Measurements from ENCODE around the gene SLC4A9. TPM values are rescaled to one million over a fixed set of nuclear protein-coding genes. Genes with fewer than 3 reads are reported as not detected.

SLC4A9 gene
- total RNA-seq, 2 experiments from 2014 or later, result 0.26 TPM; not detected in 1

GRCh38 chr5:140324617-140325241 lies 35.3 kb upstream of the SLC4A9 start:
- ChIA-PET CTCF (interaction anchor here (0.6 to 1.0 kb wide), 2 partner anchors 27 to 80 kb away, joined by 3 to 5 read pairs; no protein-coding TSS in a partner anchor), POLR2A (no interaction called here)
- peaks cover 5% of the 10 kb centered on the region for H3K4me1 Mint-ChIP-seq (ENCODE audit: low read depth)
- H3K27ac Mint-ChIP-seq, result no peak overlapping the region
- no peak overlapping the region for H3K4me3 Mint-ChIP-seq
- H3K9me3 Mint-ChIP-seq, result no peaks in the 10 kb centered on the region
- intact Hi-C loops (cut with micrococcal nuclease), result no loop called here
- no peaks in the 10 kb centered on the region for H3K27me3 Mint-ChIP-seq
- no peak for DNase-seq
- H3K36me3 Mint-ChIP-seq, result no peaks in the 10 kb centered on the region

GRCh38 chr5:140325486-140325885 lies 34.5 kb upstream of the SLC4A9 start:
- Mint-ChIP-seq H3K36me3 (no peaks in the 10 kb centered on the region), H3K27ac (no peak overlapping the region), H3K9me3 (no peaks in the 10 kb centered on the region), H3K4me3 (no peak overlapping the region), H3K27me3 (no peaks in the 10 kb centered on the region), H3K4me1 (ENCODE audit: low read depth) (peaks cover 5% of the 10 kb centered on the region)
- no peak for DNase-seq
- ChIA-PET CTCF (interaction anchor here (0.6 to 1.0 kb wide), 2 partner anchors 26 to 81 kb away, joined by 3 to 5 read pairs; no protein-coding TSS in a partner anchor), POLR2A (no interaction called here)
- intact Hi-C loops (cut with micrococcal nuclease), result no loop called here

GRCh38 chr5:140327589-140327988 lies 32.4 kb upstream of the SLC4A9 start:
- no peak overlapping the region for H3K27ac Mint-ChIP-seq
- ChIA-PET CTCF (interaction anchor here (0.9 to 3.2 kb wide), 5 partner anchors 18 to 88 kb away, joined by 3 to 13 read pairs (median 4); no protein-coding TSS in a partner anchor), POLR2A (no interaction called here)
- H3K9me3 Mint-ChIP-seq, result no peaks in the 10 kb centered on the region
- peaks cover 5% of the 10 kb centered on the region for H3K4me1 Mint-ChIP-seq (ENCODE audit: low read depth)
- H3K4me3 Mint-ChIP-seq, result no peak overlapping the region
- intact Hi-C loops (cut with micrococcal nuclease), result no loop called here
- peaks cover 1% of the 10 kb centered on the region for H3K36me3 Mint-ChIP-seq
- no peak for DNase-seq
- H3K27me3 Mint-ChIP-seq, result no peaks in the 10 kb centered on the region

- CTCF ChIA-PET, result interaction anchor here (0.6 to 3.2 kb wide), 7 partner anchors 17 to 249 kb away, joined by 3 to 13 read pairs (median 4); no protein-coding TSS in a partner anchor
- H3K4me1 Mint-ChIP-seq (ENCODE audit: low read depth), result peaks cover 5% of the 10 kb centered on the region
- no peak overlapping the region for H3K4me3 Mint-ChIP-seq
- H3K36me3 Mint-ChIP-seq, result peaks cover 3% of the 10 kb centered on the region
- POLR2A ChIA-PET, result interaction anchor here (0.7 kb wide), 1 partner anchor 321 kb away, joined by 3 read pairs; no protein-coding TSS in a partner anchor
- H3K27ac Mint-ChIP-seq, result no peak overlapping the region
- no peak for DNase-seq
- no peaks in the 10 kb centered on the region for H3K9me3 Mint-ChIP-seq
- intact Hi-C loops (cut with micrococcal nuclease), result no loop called here
- no peaks in the 10 kb centered on the region for H3K27me3 Mint-ChIP-seq
Measured at GRCh38 chr5:140328036-140328764, 31.8 kb upstream of the SLC4A9 start.

- peaks cover 10% of the 10 kb centered on the region for H3K36me3 Mint-ChIP-seq
- CTCF ChIA-PET, result no interaction called here
Measured at GRCh38 chr5:140329739-140330481, 30.1 kb upstream of the SLC4A9 start.

GRCh38 chr5:140331638-140332037 lies 28.4 kb upstream of the SLC4A9 start:
- H3K27me3 Mint-ChIP-seq, result no peaks in the 10 kb centered on the region
- intact Hi-C loops (cut with micrococcal nuclease), result no loop called here
- peaks cover 21% of the 10 kb centered on the region for H3K36me3 Mint-ChIP-seq
- no peaks in the 10 kb centered on the region for H3K9me3 Mint-ChIP-seq
- no peaks in the 10 kb centered on the region for H3K4me1 Mint-ChIP-seq (ENCODE audit: low read depth)
- no peak for DNase-seq
- ChIA-PET POLR2A (no interaction called here), CTCF (no interaction called here)
- no peak overlapping the region for H3K27ac Mint-ChIP-seq
- no peak overlapping the region for H3K4me3 Mint-ChIP-seq

More at GRCh38 chr5:140329739-140330481, 30.1 kb upstream of the SLC4A9 start:
- POLR2A ChIA-PET, result no interaction called here
- H3K27me3 Mint-ChIP-seq, result no peaks in the 10 kb centered on the region
- no peak overlapping the region for H3K4me3 Mint-ChIP-seq
- peaks cover 1% of the 10 kb centered on the region for H3K4me1 Mint-ChIP-seq (ENCODE audit: low read depth)
- H3K9me3 Mint-ChIP-seq, result no peaks in the 10 kb centered on the region
- no peak for DNase-seq
- H3K27ac Mint-ChIP-seq, result no peak overlapping the region
- intact Hi-C loops (cut with micrococcal nuclease), result no loop called here

GRCh38 chr5:140336388-140336787 lies 23.6 kb upstream of the SLC4A9 start:
- peaks cover 9% of the 10 kb centered on the region for H3K4me1 Mint-ChIP-seq (ENCODE audit: low read depth)
- no peak for DNase-seq
- H3K9me3 Mint-ChIP-seq, result no peaks in the 10 kb centered on the region
- ChIA-PET POLR2A (no interaction called here), CTCF (interaction anchor here (1.4 to 2.6 kb wide), 3 partner anchors 9 to 92 kb away, joined by 5 to 20 read pairs (median 11); partner anchors contain the start of gene HBEGF)
- H3K4me3 Mint-ChIP-seq, result no peak overlapping the region
- H3K27me3 Mint-ChIP-seq, result no peaks in the 10 kb centered on the region
- intact Hi-C loops (cut with micrococcal nuclease), result no loop called here
- peaks cover 28% of the 10 kb centered on the region for H3K36me3 Mint-ChIP-seq
- no peak overlapping the region for H3K27ac Mint-ChIP-seq

GRCh38 chr5:140337880-140338279 lies 22.1 kb upstream of the SLC4A9 start:
- Mint-ChIP-seq H3K36me3 (peaks cover 34% of the 10 kb centered on the region), H3K4me3 (no peak overlapping the region), H3K9me3 (no peaks in the 10 kb centered on the region), H3K4me1 (ENCODE audit: low read depth) (peaks cover 22% of the 10 kb centered on the region), H3K27me3 (no peaks in the 10 kb centered on the region), H3K27ac (no peak overlapping the region)
- ChIA-PET POLR2A (no interaction called here), CTCF (interaction anchor here (1.3 to 2.3 kb wide), 3 partner anchors 8 to 93 kb away, joined by 3 to 7 read pairs (median 5); no protein-coding TSS in a partner anchor)
- DNase-seq, result no peak
- intact Hi-C loops (cut with micrococcal nuclease), result no loop called here

GRCh38 chr5:140338336-140338735 lies 21.7 kb upstream of the SLC4A9 start:
- H3K27ac Mint-ChIP-seq, result no peak overlapping the region
- POLR2A ChIA-PET, result no interaction called here
- no peaks in the 10 kb centered on the region for H3K9me3 Mint-ChIP-seq
- CTCF ChIA-PET, result interaction anchor here (1.3 to 2.3 kb wide), 2 partner anchors 14 to 94 kb away, joined by 3 to 7 read pairs; no protein-coding TSS in a partner anchor
- peaks cover 34% of the 10 kb centered on the region for H3K36me3 Mint-ChIP-seq
- H3K4me1 Mint-ChIP-seq (ENCODE audit: low read depth), result peaks cover 26% of the 10 kb centered on the region
- H3K4me3 Mint-ChIP-seq, result no peak overlapping the region
- intact Hi-C loops (cut with micrococcal nuclease), result no loop called here
- no peaks in the 10 kb centered on the region for H3K27me3 Mint-ChIP-seq
- no peak for DNase-seq

- H3K9me3 Mint-ChIP-seq, result no peaks in the 10 kb centered on the region
- H3K27me3 Mint-ChIP-seq, result no peaks in the 10 kb centered on the region
- H3K4me1 Mint-ChIP-seq (ENCODE audit: low read depth), result peaks cover 32% of the 10 kb centered on the region
- ChIA-PET CTCF (interaction anchor here (0.9 to 2.3 kb wide), 2 partner anchors 13 to 94 kb away, joined by 3 to 7 read pairs; no protein-coding TSS in a partner anchor), POLR2A (no interaction called here)
- peaks cover 35% of the 10 kb centered on the region for H3K36me3 Mint-ChIP-seq
- DNase-seq, result no peak
- no peak overlapping the region for H3K4me3 Mint-ChIP-seq
- no peak overlapping the region for H3K27ac Mint-ChIP-seq
- intact Hi-C loops (cut with micrococcal nuclease), result no loop called here
Measured at GRCh38 chr5:140338908-140339307, 21.1 kb upstream of the SLC4A9 start.

- no peaks in the 10 kb centered on the region for H3K27me3 Mint-ChIP-seq
- CTCF ChIA-PET, result interaction anchor here (0.9 to 2.3 kb wide), 4 partner anchors 12 to 95 kb away, joined by 3 to 14 read pairs (median 5); partner anchors contain the start of gene PFDN1
- peaks cover 33% of the 10 kb centered on the region for H3K36me3 Mint-ChIP-seq
- peaks cover 39% of the 10 kb centered on the region for H3K4me1 Mint-ChIP-seq (ENCODE audit: low read depth)
- intact Hi-C loops (cut with micrococcal nuclease), result no loop called here
- no peak for DNase-seq
- no peak overlapping the region for H3K27ac Mint-ChIP-seq
- H3K9me3 Mint-ChIP-seq, result no peaks in the 10 kb centered on the region
- H3K4me3 Mint-ChIP-seq, result no peak overlapping the region
- POLR2A ChIA-PET, result interaction anchor here (0.7 kb wide), 1 partner anchor 82 kb away, joined by 3 read pairs; no protein-coding TSS in a partner anchor
Measured at GRCh38 chr5:140339636-140340035, 20.4 kb upstream of the SLC4A9 start.
